HG02840 (cell line): ENCODE data around the gene STARD3.
"Not testable (repeated sequence)": the region's sequence is repeated elsewhere in the genome, so short reads cannot be mapped to it uniquely, and the experiment has no call there.

ENCODE experiments used
- ATAC-seq: cut with Tn5 transposase; IDR thresholded peaks from one replicate; pipeline ENCODE4 v1.9.1; 2021; ENCODE audit warnings: mild to moderate bottlenecking, moderate library complexity, moderate number of reproducible peaks; ENCODE audit not compliant: unreplicated experiment, low FRiP score

Gene STARD3

DNA sequence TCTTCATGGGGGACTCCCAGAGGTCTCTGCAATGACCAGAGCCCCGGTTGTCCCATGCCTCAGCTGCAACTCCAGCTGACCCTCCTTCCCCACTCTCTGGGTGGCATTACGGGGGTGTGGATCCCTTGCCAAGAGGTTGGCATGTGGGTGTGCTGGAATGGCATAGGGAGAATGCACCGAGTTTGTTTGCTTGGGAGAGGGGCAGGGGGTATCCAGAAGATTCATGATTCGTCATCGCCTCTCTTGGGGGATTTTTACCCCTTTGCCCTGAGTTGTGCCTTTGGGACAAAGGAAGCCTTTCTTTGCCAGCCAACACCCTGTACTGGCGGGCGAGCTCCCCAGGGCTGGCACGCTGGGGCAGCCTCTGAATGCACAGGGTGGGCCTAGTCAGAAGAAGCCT is 69.4 kb downstream of the STARD3 start:
- ATAC-seq, result no peak

DNA sequence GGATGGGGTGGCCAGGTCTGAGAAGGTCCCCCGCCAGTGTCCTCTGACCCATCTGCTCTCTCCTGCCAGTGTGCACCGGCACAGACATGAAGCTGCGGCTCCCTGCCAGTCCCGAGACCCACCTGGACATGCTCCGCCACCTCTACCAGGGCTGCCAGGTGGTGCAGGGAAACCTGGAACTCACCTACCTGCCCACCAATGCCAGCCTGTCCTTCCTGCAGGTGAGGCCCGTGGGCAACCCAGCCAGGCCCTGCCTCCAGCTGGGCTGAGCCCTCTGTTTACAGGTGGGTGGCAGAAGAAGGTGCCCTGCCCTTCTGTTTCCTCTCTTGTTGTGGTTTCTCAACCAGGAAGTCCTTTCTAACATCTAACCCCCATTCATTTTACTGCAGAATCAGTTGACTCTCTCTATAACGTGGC is 70.0 kb downstream of the STARD3 start:
- ATAC-seq, result no peak

DNA sequence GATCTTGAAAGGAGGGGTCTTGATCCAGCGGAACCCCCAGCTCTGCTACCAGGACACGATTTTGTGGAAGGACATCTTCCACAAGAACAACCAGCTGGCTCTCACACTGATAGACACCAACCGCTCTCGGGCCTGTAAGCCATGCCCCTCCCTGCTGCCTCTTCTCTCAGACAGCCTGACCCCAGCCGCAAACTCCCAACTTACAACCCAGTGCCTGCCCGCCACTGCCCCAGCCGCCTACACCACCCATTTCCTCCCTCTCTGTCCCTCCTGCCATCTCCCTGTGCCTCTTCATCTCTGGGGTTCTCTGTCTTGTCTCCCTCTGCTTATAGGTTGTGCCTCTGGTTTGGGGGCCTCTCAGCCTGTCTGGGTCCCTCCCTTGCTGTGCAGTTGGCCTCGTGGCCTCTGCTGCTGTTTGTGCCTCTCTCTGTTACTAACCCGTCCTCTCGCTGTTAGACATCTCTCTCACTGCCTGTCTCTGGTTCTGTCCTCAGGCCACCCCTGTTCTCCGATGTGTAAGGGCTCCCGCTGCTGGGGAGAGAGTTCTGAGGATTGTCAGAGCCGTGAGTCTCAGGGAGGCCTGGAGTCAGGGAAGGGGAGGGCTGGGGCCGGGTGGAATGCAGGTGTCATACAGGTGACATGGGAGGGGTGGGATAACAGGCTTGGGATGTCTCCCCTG is 72.5 kb downstream of the STARD3 start:
- ATAC-seq, result no peak

DNA sequence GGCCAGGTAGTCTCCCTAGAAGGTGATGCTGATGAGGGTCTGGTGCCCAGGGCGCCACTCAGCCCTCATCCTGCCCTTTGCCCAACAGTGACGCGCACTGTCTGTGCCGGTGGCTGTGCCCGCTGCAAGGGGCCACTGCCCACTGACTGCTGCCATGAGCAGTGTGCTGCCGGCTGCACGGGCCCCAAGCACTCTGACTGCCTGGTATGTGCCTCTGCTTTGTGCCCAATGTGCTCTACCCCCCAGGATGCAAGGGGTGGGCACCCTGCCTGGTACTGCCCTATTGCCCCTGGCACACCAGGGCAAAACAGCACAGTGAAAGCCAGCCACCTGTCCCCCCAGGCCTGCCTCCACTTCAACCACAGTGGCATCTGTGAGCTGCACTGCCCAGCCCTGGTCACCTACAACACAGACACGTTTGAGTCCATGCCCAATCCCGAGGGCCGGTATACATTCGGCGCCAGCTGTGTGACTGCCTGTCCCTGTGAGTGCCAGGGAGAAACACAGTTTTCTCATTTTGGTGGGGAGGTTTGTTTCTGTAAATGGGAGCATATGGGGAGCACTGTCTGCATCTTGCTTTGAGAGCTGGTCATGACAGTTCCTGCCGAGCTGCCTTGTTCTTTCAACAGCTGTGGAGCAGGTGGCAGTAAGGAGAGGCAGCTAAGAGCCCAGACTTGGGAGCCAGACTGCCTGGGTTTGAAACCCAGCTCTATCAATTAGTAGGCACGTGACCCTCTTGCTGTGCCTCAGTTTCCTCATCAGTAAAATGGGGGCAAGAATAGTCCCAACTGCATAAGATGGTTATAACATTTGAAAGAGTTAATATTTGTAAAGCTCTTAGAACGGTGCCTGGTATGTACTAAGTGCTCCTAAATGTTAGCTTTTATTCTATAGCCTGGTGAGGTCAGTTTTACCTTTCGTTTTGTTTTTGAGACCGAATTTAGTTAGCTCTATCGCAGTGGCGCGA is 73.3 kb downstream of the STARD3 start:
- no peak for ATAC-seq

DNA sequence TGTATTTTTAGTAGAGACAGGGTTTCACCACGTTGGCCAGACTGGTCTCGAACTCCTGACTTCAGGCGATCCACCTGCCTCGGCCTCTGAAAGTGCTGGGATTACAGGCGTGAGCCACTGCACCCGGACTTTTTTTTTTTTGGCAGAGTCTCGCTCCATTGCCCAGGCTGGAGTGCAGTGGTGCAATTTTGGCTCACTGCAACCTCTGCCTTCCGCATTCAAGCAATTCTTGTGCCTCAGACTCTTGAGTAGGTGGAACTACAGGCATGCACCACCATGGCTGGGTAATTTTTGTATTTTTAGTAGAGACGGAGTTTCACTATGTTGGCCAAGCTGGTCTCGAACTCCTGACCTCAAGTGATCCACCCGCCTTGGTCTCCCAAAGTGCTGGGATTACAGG is 74.1 kb downstream of the STARD3 start:
- not testable (repeated sequence) for ATAC-seq

DNA sequence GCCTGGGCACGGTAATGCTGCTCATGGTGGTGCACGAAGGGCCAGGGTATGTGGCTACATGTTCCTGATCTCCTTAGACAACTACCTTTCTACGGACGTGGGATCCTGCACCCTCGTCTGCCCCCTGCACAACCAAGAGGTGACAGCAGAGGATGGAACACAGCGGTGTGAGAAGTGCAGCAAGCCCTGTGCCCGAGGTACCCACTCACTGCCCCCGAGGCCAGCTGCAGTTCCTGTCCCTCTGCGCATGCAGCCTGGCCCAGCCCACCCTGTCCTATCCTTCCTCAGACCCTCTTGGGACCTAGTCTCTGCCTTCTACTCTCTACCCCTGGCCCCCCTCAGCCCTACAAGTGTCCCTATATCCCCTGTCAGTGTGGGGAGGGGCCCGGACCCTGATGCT is 74.9 kb downstream of the STARD3 start:
- ATAC-seq, result no peak
